Measurements from ENCODE around the gene NEK11. TPM values are rescaled to one million over a fixed set of nuclear protein-coding genes. Genes with fewer than 3 reads are reported as not detected.

NEK11 gene
- total RNA-seq, 2 donors from 2014 or later, result 7.4 to 14.0 TPM

DNA sequence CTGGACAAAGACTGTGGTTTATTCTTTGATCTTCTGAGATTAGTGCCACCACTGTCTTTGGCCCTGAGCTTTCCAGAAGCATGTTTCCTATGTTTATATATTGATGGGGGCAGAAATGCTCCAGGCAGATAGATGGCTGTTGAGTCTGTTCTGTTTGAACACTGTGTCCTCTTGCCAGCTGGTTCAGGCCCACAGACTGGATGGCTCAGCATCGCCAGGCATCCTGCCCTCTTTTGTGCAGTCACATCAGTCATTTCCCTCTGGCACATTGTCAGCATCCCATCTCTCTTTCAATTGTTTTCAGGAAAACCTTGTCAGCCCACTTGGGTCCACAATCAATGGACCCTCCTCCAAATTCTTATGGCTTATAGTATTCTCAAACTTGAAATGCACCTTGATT lies 141.2 kb downstream of the NEK11 start:
- 62% methylated on average over 1 of the region's 1 CpG for WGBS
- no peak for DNase-seq (ENCODE audit: low spot score)
- no peak for TF ChIP-seq CTCF (IDR thresholded peaks at IDR 0.05)
- TF ChIP-seq POLR2A (IDR thresholded peaks at IDR 0.05), result no peak

GRCh38 chr3:131169331-131169730 lies 142.7 kb downstream of the NEK11 start:
- WGBS, result 77% methylated on average over 3 of the region's 3 CpGs

More for the DNA sequence above, 141.2 kb downstream of the NEK11 start:
- Histone ChIP-seq H3K4me3 (no peak overlapping the region), H3K4me1 (replicated peaks) (no peaks in the 10 kb centered on the region), H3K27ac (no peak overlapping the region), H3K9me3 (no peaks in the 10 kb centered on the region), H3K27me3 (replicated peaks; ENCODE audit: insufficient read depth) (no peaks in the 10 kb centered on the region), H3K36me3 (no peaks in the 10 kb centered on the region)
- intact Hi-C loops (cut with DNase I), result no loop called here

GRCh38 chr3:131172502-131173200 lies 146.0 kb downstream of the NEK11 start:
- H3K4me3 ChIP-seq, result no peak overlapping the region
- H3K4me1 ChIP-seq (replicated peaks), result no peaks in the 10 kb centered on the region
- intact Hi-C loops (cut with DNase I), result no loop called here
- H3K27ac ChIP-seq, result no peak overlapping the region
- TF ChIP-seq POLR2A (IDR thresholded peaks at IDR 0.05) (no peak), CTCF (IDR thresholded peaks at IDR 0.05) (no peak), POLR2AphosphoS5 (IDR thresholded peaks at IDR 0.05) (no peak)
- WGBS, result 95% methylated on average over 3 of the region's 3 CpGs
- no peaks in the 10 kb centered on the region for H3K9me3 ChIP-seq
- H3K27me3 ChIP-seq (replicated peaks; ENCODE audit: insufficient read depth), result no peaks in the 10 kb centered on the region
- H3K36me3 ChIP-seq, result no peaks in the 10 kb centered on the region
- no peak for DNase-seq (ENCODE audit: low spot score)

More at GRCh38 chr3:131169331-131169730, 142.7 kb downstream of the NEK11 start:
- no peak for DNase-seq (ENCODE audit: low spot score)
- no peaks in the 10 kb centered on the region for H3K36me3 ChIP-seq
- no peak overlapping the region for H3K27ac ChIP-seq
- H3K9me3 ChIP-seq, result no peaks in the 10 kb centered on the region
- no peak overlapping the region for H3K4me3 ChIP-seq
- H3K4me1 ChIP-seq (replicated peaks), result no peaks in the 10 kb centered on the region
- no peaks in the 10 kb centered on the region for H3K27me3 ChIP-seq (replicated peaks; ENCODE audit: insufficient read depth)
- intact Hi-C loops (cut with DNase I), result no loop called here
- TF ChIP-seq POLR2A (IDR thresholded peaks at IDR 0.05) (no peak), POLR2AphosphoS5 (IDR thresholded peaks at IDR 0.05) (no peak), CTCF (IDR thresholded peaks at IDR 0.05) (no peak)

DNA sequence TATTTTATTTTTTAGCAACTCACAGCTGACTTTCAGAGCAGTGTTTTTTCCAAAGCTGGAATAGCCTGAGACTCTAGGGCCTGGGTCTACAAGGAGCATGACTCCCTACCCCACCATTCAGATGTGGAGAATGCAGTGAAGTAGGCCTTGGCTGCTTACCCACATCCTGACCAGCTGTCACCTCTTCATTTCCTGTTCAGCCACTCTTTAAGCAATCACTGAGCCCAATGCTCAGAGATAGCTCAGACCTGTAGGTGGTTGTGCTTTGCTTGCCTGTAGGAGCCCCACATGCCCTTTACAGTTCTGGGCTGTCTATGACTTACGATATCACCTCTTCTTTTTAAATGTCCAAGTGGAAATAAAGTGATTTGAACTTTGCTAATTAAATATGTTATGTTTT lies 148.1 kb downstream of the NEK11 start:
- 88% methylated on average over 1 of the region's 1 CpG for WGBS
- H3K27ac ChIP-seq, result no peak overlapping the region
- H3K4me3 ChIP-seq, result no peak overlapping the region
- intact Hi-C loops (cut with DNase I), result no loop called here
- H3K36me3 ChIP-seq, result no peaks in the 10 kb centered on the region
- TF ChIP-seq POLR2A (IDR thresholded peaks at IDR 0.05), result no peak
- no peak for TF ChIP-seq CTCF (IDR thresholded peaks at IDR 0.05)
- no peak for TF ChIP-seq POLR2AphosphoS5 (IDR thresholded peaks at IDR 0.05)
- DNase-seq (ENCODE audit: low spot score), result no peak
- no peaks in the 10 kb centered on the region for H3K27me3 ChIP-seq (replicated peaks; ENCODE audit: insufficient read depth)
- H3K4me1 ChIP-seq (replicated peaks), result no peaks in the 10 kb centered on the region
- H3K9me3 ChIP-seq, result no peaks in the 10 kb centered on the region

DNA sequence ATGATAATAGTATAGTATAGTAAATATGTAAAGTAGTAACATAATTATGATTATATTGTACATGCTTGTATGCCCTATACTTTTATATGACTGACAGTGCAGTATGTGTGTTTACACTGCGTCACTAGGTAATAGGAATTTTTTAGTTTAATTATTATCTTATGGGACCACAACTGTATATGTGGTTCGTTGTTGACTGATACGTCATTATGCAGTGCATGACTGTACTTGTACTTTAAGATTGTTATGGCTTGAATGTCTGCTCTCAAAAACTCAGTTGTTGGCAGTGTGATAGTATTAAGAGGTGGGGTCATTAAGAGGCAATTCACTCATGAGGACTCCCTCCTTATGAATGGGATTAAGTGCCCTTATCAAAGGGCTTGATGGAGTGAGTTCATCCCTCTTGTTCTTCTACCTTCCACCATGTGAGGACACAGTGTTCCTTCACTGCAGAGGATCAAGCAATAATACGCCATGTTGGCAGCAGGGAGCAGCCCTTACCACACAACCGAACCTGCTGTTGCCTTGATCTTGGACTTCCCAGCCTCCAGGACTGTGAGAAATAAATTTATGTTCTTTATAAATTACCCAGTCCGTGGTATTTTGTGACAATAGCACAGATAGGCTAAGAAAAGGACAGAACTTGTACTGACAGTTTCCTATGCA lies 152.2 kb downstream of the NEK11 start:
- Histone ChIP-seq H3K9me3 (no peaks in the 10 kb centered on the region), H3K27ac (no peak overlapping the region), H3K4me1 (replicated peaks) (no peaks in the 10 kb centered on the region), H3K4me3 (no peak overlapping the region), H3K27me3 (replicated peaks; ENCODE audit: insufficient read depth) (no peaks in the 10 kb centered on the region), H3K36me3 (no peaks in the 10 kb centered on the region)
- intact Hi-C loops (cut with DNase I), result no loop called here
- 84% methylated on average over 6 of the region's 6 CpGs for WGBS
- TF ChIP-seq POLR2A (IDR thresholded peaks at IDR 0.05) (no peak), CTCF (IDR thresholded peaks at IDR 0.05) (no peak), POLR2AphosphoS5 (IDR thresholded peaks at IDR 0.05) (no peak)
- no peak for DNase-seq (ENCODE audit: low spot score)

Data from prostate gland (tissue), 2 donors.